Hepatocyte (in vitro differentiated cells): ENCODE results near the gene CHST1. TPM values are rescaled to one million over a fixed set of nuclear protein-coding genes. Genes with fewer than 3 reads are reported as not detected.

Experiments
- DNase-seq: peaks from one replicate; pipeline ENCODE4 v3.0.0-alpha.2; 2016; ENCODE audit warnings: low spot score
- H2AFZ ChIP-seq: fragments of 200-600 bp; sonication (generic); 2 replicates; pipeline ENCODE4 v1.6.0; 2016; ENCODE audit warnings: antibody characterized with exemption, mild to moderate bottlenecking
- H3K27ac ChIP-seq: fragments of 200-600 bp; sonication (generic); 2 replicates; pipeline ENCODE4 v1.5.1; 2016; ENCODE audit warnings: mild to moderate bottlenecking
- H3K27me3 ChIP-seq: fragments of 200-600 bp; sonication (generic); 2 replicates; pipeline ENCODE4 v1.6.1; 2016
- H3K36me3 ChIP-seq: fragments of 200-600 bp; sonication (generic); replicated peaks from 2 replicates; pipeline ENCODE4 v1.5.1; 2016; ENCODE audit warnings: low read depth; ENCODE audit not compliant: insufficient read depth
- H3K4me1 ChIP-seq: fragments of 200-600 bp; sonication (generic); 2 replicates; pipeline ENCODE4 v1.5.1; 2016; ENCODE audit warnings: mild to moderate bottlenecking, moderate library complexity; ENCODE audit not compliant: insufficient read depth
- H3K4me2 ChIP-seq: fragments of 200-600 bp; sonication (generic); 2 replicates; pipeline ENCODE4 v1.6.0; 2016
- H3K4me3 ChIP-seq: fragments of 200-600 bp; sonication (generic); 2 replicates; pipeline ENCODE4 v1.5.1; 2016; ENCODE audit warnings: mild to moderate bottlenecking
- H3K79me2 ChIP-seq: fragments of 200-600 bp; sonication (generic); 2 replicates; pipeline ENCODE4 v1.6.0; 2017; ENCODE audit warnings: mild to moderate bottlenecking
- H3K9me2 ChIP-seq: fragments of 200-600 bp; sonication (generic); replicated peaks from 2 replicates; pipeline ENCODE4 v1.6.0; 2017; ENCODE audit warnings: mild to moderate bottlenecking; ENCODE audit not compliant: insufficient read depth
- H3K9me3 ChIP-seq: fragments of 200-600 bp; sonication (generic); 2 replicates; pipeline ENCODE4 v1.5.1; 2016; ENCODE audit warnings: low read depth, mild to moderate bottlenecking
- H4K20me1 ChIP-seq: fragments of 200-600 bp; sonication (generic); 2 replicates; pipeline ENCODE4 v1.6.0; 2016; ENCODE audit warnings: mild to moderate bottlenecking; ENCODE audit not compliant: insufficient read depth, poor library complexity, severe bottlenecking
- EZH2 ChIP-seq: fragments of 200-600 bp; sonication (generic); IDR thresholded peaks from 2 replicates; pipeline ENCODE4 v1.6.1; 2016; ENCODE audit warnings: antibody characterized with exemption, mild to moderate bottlenecking, borderline replicate concordance
- EZH2phosphoT487 ChIP-seq: fragments of 200-600 bp; sonication (generic); IDR thresholded peaks from one replicate; pipeline ENCODE4 v1.6.1; 2018; ENCODE audit warnings: antibody characterized with exemption, mild to moderate bottlenecking, low read depth, moderate library complexity; ENCODE audit not compliant: unreplicated experiment, severe bottlenecking
- WGBS: methylation state at CpG from one replicate; pipeline ENCODE4 v1.1.6; 2016; ENCODE audit warnings: low lambda C conversion rate; ENCODE audit errors: missing lambda C conversion rate; 5-methylcytosine and 5-hydroxymethylcytosine counted together
- polyA plus RNA-seq: library from polyadenylated mRNA; unstranded; fragments of >200 nt; fragmentation: Nextera tagmentation; extraction: Ambion mirVana; gene quantifications from 2 replicates; pipeline ENCODE4 v1.2.1, GENCODE V29; 2016
- total RNA-seq: library from RNA; depleted of rRNA; stranded (reverse); fragments of >200 nt; gene quantifications from 2 replicates; pipeline ENCODE4 v1.2.3, GENCODE V29; 2014
- TF ChIP-seq, protein P1 (sequence below): fragments of 200-600 bp; sonication (generic); IDR thresholded peaks from 2 replicates; pipeline ENCODE4 v1.5.1; 2016; ENCODE audit warnings: antibody characterized with exemption, mild to moderate bottlenecking; ENCODE audit not compliant: poor library complexity

Gene CHST1
- total and polyA plus RNA-seq, 2 experiments from 2014 or later, result 1.3 to 1.9 TPM

DNA sequence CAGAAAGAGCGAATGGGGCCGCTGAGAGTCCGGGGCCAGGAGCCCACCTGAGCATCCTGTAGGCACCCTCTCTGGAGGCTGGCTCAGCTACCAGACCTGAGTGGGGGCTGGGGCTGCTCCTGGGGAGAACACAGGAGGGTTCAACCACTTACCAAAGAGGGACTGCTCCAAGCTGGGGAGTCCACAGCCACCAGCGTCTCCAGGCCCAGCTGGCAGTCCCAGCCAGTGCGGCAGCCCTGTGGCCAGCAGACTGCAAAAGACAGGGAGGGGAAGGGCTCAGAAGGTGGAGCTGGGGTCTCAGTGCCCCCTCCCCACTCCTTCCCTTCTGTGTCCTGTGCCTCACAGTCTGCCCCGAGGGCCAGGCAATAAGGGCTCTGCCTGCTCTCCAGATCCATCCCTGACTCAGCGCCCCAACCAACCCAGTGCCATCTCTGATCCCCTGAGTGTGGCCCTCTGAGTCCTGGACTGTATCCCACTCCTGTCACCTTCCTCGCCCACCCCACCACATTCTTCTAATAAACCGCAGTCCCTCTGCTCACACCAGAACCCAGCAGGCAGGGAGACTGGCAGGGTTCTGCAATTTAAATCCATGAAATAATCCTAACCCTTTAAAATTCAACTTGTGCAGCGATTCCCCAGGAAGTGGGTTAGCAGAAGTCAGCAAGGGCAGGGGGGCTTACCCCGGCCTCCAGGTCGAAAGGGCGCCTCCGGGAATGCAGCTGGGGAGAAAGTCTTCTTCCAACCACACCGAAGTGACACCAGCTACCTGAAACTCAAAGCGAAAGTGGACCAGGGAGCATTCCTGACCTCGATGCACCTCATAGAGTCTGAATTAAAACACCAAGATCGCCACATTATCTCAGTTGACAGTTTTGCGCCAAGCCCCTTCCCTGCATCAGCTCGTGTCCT lies 13.3 kb downstream of the CHST1 start:
- Histone ChIP-seq H4K20me1 (no peaks in the 10 kb centered on the region), H3K27me3 (no peaks in the 10 kb centered on the region), H3K36me3 (no peaks in the 10 kb centered on the region), H3K9me3 (no peaks in the 10 kb centered on the region), H3K9me2 (no peaks in the 10 kb centered on the region), H3K27ac (no peak overlapping the region), H2AFZ (no peak overlapping the region), H3K4me1 (peaks cover 5% of the 10 kb centered on the region), H3K4me3 (no peak overlapping the region), H3K79me2 (no peaks in the 10 kb centered on the region), H3K4me2 (no peak overlapping the region)
- 72% methylated on average over 20 of the region's 20 CpGs for WGBS
- TF ChIP-seq EZH2 (no peak), EZH2phosphoT487 (no peak)
- TF ChIP-seq, protein P1, sequence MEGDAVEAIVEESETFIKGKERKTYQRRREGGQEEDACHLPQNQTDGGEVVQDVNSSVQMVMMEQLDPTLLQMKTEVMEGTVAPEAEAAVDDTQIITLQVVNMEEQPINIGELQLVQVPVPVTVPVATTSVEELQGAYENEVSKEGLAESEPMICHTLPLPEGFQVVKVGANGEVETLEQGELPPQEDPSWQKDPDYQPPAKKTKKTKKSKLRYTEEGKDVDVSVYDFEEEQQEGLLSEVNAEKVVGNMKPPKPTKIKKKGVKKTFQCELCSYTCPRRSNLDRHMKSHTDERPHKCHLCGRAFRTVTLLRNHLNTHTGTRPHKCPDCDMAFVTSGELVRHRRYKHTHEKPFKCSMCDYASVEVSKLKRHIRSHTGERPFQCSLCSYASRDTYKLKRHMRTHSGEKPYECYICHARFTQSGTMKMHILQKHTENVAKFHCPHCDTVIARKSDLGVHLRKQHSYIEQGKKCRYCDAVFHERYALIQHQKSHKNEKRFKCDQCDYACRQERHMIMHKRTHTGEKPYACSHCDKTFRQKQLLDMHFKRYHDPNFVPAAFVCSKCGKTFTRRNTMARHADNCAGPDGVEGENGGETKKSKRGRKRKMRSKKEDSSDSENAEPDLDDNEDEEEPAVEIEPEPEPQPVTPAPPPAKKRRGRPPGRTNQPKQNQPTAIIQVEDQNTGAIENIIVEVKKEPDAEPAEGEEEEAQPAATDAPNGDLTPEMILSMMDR, result no peak
- no peak for DNase-seq

DNA sequence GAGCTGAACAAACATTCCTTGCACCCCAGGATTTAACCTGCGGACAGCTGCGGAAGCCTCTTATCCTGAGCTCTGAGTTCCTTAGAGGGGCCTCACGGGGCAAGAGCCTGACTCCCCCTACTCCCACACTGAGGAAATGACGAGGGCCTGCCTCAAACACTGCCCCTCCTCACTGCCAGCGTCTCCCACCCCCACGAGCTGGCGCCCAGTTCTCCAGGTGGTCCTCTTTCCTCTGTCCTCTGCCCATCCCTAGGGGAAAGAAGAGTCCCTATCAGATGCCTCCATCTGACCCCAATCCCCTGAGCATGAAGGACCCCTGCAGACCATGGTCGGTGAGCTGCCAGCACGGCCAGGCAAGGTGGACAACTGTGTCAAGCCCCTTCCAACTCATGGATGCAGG lies 14.3 kb downstream of the CHST1 start:
- Histone ChIP-seq H3K36me3 (no peaks in the 10 kb centered on the region), H2AFZ (no peak overlapping the region), H3K27ac (no peak overlapping the region), H3K9me2 (no peaks in the 10 kb centered on the region), H3K4me1 (peaks cover 5% of the 10 kb centered on the region), H3K9me3 (no peaks in the 10 kb centered on the region), H3K27me3 (no peaks in the 10 kb centered on the region), H3K79me2 (no peaks in the 10 kb centered on the region), H3K4me3 (no peak overlapping the region), H3K4me2 (no peak overlapping the region), H4K20me1 (no peaks in the 10 kb centered on the region)
- TF ChIP-seq EZH2phosphoT487 (no peak), EZH2 (no peak)
- TF ChIP-seq, protein P1, result no peak
- WGBS, result 90% methylated on average over 9 of the region's 9 CpGs
- DNase-seq, result no peak

DNA sequence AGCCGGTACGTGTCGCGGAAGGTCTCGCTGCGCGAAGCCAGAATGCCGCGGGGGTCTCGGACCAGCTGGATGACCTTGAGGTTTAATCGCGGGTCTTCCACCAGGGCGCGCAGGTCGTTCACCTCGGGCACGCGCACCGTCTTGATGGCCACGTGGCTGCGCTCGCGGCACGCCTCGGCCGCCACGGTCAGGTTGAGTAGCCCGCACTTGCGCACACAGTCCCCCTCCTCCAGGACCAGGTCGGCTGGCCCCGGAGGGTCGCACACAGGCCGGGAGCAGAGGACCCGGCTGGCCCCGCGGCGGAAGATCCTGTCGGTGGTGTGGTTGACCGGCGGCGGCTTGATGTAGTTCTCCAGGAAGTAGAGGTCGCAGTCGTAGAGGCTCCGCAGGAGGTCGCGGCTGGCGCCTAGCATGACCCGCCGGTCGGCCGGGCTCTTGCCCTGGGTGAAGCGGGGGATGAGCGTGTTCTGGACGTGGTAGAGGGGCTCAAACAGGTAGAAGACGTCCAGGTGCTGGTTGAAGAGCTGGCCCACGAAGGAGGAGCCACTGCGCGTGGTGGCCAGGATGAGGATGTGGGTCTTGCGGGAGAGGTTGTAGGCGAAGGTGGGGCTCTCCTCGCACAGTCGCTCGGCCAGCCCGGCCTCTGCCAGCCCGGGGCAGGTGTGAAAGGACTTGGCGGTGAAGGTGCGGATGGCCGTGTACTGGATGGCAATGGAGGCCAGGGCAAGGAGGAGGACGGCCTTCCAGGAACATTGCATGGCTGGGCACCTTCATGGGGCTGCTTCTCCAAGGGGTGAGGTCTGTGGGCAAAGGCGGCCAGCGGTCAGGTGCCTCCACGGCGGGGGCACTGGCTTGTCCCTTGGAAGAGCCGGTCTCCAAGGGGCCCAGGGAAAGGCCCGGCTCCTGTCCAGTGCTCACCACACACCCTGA lies 15.0 kb downstream of the CHST1 start:
- no peaks in the 10 kb centered on the region for H3K9me2 ChIP-seq
- H3K4me2 ChIP-seq, result no peak overlapping the region
- WGBS, result 98% methylated on average over 75 of the region's 75 CpGs
- no peaks in the 10 kb centered on the region for H3K9me3 ChIP-seq
- H3K27me3 ChIP-seq, result no peaks in the 10 kb centered on the region
- no peaks in the 10 kb centered on the region for H3K79me2 ChIP-seq
- no peaks in the 10 kb centered on the region for H4K20me1 ChIP-seq
- H2AFZ ChIP-seq, result no peak overlapping the region
- H3K4me1 ChIP-seq, result peaks cover under 1% of the 10 kb centered on the region
- TF ChIP-seq EZH2, result no peak
- no peaks in the 10 kb centered on the region for H3K36me3 ChIP-seq
- no peak overlapping the region for H3K27ac ChIP-seq
- DNase-seq, result no peak
- H3K4me3 ChIP-seq, result no peak overlapping the region
